A673 (cell line): ENCODE data around the gene PELO.

ENCODE experiments used
- EZH2 ChIP-seq: fragments of 200-600 bp; sonication (generic); IDR thresholded peaks from 2 replicates; pipeline ENCODE4 v1.6.1; 2017; ENCODE audit warnings: borderline replicate concordance, low read depth, mild to moderate bottlenecking, mixed read lengths, antibody characterized with exemption, low read length; ENCODE audit not compliant: poor library complexity, severe bottlenecking
- TF ChIP-seq, protein P1 (sequence below): fragments of 300-800, 200-600 bp; sonication (generic); conservative IDR thresholded peaks from 2 replicates; pipeline ENCODE4 v1.5.1; 2017; ENCODE audit warnings: low read depth, mild to moderate bottlenecking, antibody characterized with exemption, low read length, moderate library complexity, mixed read lengths

DNA sequence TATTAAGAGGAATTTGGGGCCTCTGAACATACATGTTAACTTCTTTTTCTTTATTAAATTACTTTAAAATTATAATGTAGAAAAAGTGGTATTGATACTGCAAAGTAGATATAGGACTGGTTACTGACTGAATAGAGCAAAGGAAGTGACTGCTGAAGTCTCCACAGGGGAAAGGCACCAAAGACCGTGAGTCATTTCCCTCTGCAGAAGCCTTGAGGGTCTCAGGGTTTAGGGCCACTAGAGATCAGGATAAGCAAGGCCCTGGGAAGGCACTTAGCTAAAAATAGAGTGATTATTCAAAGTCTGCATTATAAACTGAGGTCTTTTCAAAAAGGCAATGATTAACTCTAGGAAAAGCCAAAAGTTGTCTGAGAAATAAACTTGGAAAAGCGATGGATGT lies 44.7 kb upstream of the PELO start:
- TF ChIP-seq EZH2, result no peak
- TF ChIP-seq, protein P1, sequence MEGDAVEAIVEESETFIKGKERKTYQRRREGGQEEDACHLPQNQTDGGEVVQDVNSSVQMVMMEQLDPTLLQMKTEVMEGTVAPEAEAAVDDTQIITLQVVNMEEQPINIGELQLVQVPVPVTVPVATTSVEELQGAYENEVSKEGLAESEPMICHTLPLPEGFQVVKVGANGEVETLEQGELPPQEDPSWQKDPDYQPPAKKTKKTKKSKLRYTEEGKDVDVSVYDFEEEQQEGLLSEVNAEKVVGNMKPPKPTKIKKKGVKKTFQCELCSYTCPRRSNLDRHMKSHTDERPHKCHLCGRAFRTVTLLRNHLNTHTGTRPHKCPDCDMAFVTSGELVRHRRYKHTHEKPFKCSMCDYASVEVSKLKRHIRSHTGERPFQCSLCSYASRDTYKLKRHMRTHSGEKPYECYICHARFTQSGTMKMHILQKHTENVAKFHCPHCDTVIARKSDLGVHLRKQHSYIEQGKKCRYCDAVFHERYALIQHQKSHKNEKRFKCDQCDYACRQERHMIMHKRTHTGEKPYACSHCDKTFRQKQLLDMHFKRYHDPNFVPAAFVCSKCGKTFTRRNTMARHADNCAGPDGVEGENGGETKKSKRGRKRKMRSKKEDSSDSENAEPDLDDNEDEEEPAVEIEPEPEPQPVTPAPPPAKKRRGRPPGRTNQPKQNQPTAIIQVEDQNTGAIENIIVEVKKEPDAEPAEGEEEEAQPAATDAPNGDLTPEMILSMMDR, result no peak
